Choroid plexus epithelial cell (primary cell): ENCODE data around the gene ELMO1.

Source experiments
- DNase-seq: peaks from one replicate; pipeline ENCODE4 v3.0.0-alpha.2; 2010; ENCODE audit warnings: low read depth
- H3K4me3 ChIP-seq: 2 replicates; pipeline ENCODE4 v1.5.1; 2011; ENCODE audit warnings: low read depth, mild to moderate bottlenecking, control low read depth, low read length, moderate library complexity
- TF ChIP-seq, protein P1 (sequence below): conservative IDR thresholded peaks from 2 replicates; pipeline ENCODE4 v1.5.1; 2011; ENCODE audit warnings: low read depth, mild to moderate bottlenecking, control low read depth, inconsistent platforms, low read length, moderate library complexity

ELMO1 gene

DNA sequence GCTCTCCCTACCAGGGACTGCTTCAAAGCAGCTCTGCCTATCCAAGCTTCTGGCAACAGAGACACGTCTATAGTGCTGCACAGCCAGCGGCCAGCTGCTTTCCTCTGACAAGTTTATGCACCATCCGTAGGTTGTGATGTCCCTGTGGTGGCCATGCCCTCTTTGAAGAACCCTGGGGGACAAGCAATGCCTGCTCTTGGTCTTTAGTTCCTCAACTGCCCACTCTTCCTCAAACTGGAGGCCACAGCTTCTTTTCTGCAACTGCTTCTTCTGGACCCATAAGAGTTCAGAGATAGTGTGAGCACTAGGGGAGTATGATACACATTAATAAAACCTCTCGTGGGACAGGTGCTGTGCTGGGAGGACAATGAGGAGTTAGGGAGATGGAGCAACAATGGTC, 164.9 kb downstream of the ELMO1 start:
- no peak for DNase-seq
- no peak overlapping the region for H3K4me3 ChIP-seq
- TF ChIP-seq, protein P1, sequence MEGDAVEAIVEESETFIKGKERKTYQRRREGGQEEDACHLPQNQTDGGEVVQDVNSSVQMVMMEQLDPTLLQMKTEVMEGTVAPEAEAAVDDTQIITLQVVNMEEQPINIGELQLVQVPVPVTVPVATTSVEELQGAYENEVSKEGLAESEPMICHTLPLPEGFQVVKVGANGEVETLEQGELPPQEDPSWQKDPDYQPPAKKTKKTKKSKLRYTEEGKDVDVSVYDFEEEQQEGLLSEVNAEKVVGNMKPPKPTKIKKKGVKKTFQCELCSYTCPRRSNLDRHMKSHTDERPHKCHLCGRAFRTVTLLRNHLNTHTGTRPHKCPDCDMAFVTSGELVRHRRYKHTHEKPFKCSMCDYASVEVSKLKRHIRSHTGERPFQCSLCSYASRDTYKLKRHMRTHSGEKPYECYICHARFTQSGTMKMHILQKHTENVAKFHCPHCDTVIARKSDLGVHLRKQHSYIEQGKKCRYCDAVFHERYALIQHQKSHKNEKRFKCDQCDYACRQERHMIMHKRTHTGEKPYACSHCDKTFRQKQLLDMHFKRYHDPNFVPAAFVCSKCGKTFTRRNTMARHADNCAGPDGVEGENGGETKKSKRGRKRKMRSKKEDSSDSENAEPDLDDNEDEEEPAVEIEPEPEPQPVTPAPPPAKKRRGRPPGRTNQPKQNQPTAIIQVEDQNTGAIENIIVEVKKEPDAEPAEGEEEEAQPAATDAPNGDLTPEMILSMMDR: no peak

DNA sequence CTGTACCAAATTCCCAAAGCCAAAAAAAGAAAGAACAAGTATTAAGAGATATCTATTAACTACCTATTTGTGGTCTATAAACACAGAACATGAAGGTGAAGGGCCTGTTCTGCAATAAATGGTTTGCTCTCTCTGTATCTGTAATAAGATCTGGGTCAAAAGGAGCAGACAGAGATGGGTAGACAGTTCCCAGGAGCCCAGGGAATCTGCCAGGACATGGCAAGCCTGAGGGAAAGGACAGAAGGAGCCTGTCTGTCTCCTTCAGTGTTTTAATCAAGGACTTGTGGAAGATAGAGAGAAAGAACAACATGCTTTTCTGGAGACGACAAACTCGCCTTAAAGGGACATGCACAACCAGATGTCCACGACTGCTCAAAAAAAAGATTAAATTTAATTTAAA, 165.7 kb downstream of the ELMO1 start:
- TF ChIP-seq, protein P1: no peak
- H3K4me3 ChIP-seq: no peak overlapping the region
- DNase-seq: no peak

DNA sequence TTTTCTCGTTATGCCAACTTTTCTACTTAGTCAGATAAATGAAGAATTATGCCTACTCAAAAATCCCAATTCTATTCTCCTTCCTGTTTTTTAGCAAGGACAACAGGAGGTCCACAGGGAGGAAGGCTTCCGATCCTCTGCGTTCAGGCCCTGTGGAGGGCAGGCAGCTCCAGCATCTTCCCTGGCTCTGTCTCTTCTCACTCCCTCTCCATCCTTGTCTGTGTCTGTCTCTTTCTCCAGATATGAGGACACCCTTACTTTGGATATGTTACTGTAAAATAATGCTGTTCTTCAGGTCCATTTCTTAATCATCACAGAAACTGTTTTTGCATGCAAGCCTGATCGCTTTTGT, 166.6 kb downstream of the ELMO1 start:
- TF ChIP-seq, protein P1: no peak
- H3K4me3 ChIP-seq: no peak overlapping the region
- DNase-seq: no peak

DNA sequence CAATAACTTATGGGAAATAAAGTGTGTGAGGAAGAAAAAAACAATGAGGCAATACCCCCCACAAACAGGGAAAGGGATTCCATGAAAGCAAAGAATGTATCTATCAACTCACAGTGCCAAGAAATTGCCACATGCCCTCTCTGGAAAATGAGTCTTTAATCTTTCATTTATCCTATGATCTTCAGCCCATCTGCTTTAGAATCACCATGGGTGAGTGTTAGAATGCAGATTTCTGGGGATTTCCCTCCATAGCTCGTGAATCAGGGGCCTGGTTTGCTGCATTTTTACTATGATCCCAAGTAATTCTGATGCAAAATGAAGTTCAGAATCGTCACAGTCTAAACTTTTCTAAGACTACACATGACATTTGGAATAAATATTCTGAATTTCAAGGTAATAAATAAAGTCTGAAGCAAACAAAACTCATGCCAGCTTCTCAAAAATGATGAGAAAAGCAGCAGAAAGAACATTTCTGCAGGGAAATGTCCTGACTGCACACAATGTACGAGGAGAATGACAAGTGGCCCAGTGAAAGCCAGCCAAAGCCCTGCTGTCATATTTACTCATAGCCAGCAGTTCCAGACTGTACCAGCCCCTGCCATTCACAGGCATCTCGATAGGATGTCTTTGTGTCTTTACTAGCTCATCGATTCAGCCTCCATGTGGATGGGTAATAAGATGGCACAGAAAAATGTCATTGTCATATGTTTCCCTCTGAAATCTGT, 167.1 kb downstream of the ELMO1 start:
- H3K4me3 ChIP-seq: no peak overlapping the region
- no peak for DNase-seq
- TF ChIP-seq, protein P1: no peak

DNA sequence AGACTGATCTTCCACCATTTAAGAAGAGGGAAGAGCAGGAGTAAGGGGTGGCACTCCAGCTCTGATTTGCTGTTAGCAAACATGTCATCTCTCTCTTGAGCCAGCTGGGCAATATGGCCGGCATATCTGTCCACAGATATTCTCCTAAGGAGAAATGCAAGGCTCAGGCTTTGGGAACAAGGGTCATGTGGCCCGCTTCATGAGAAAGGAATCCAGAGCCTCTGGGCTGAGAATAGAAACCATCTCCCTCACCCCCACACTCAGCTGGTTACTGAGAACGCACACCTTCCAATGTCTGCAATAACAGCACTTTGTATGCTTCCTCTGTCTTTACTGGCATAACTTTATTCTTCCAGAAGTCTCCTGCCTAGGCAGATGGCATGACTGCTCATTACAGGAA, 171.2 kb downstream of the ELMO1 start:
- DNase-seq: no peak
- TF ChIP-seq, protein P1: no peak
- H3K4me3 ChIP-seq: no peak overlapping the region

DNA sequence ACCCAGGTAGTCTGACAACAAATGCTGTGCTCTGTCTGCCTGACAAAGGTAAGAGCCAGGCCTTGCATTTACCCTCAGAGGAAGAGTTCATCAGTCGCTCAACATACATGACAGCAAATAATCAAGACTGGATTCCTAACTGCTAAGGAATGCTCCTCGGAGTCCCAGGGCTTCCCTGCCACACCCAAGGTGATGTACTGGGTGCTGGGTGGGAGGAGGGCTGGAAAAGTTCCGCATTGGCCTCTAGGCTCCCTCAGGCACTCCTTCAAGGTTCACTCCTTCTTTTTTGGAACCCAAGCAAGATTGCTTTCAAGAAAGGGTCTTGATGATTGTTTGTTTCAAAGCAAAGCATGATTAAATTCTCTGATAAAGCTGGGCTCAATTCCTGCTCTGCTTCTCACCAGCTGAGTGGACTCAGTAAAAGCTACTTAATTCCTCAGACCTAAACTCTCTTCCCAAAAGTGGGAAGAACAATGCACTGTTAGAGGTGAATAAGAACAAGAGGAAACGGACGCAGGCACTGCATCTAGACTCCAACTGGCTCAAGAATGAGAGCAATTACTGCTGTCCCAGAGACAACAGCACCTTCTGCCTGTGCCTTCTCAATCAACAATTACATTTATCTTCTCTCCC, 173.5 kb downstream of the ELMO1 start:
- DNase-seq: no peak
- no peak overlapping the region for H3K4me3 ChIP-seq
- TF ChIP-seq, protein P1: no peak

DNA sequence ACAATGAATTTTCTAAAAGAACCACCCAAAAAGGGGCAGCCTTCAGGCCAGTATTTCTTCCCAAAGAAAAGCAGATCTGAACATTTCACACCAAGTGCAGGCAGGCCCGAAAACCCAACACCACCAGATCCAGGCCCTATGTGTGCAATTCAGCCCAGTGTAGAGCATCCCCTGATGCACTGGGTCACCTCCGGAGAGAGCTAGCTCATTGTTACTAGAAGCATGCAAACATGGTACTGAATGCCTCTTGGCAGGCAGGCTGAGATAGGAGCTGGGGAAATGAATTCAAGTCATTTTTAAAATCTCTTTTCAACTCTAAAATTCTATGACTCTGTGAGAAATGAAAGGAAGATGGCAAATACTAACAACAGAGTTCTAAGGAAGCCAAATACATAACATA, 174.8 kb downstream of the ELMO1 start:
- no peak for DNase-seq
- no peak overlapping the region for H3K4me3 ChIP-seq
- TF ChIP-seq, protein P1: no peak
